HepG2 (cell line): ENCODE data around the gene PLD1. TPM values are rescaled to one million over a fixed set of nuclear protein-coding genes. Genes with fewer than 3 reads are reported as not detected.

Experiments
- ATAC-seq: fragments of 200-7000 bp; cut with Tn5 transposase; 3 replicates; pipeline ENCODE4 v1.9.1; 2020; ENCODE audit warnings: mild to moderate bottlenecking, moderate library complexity
- BruUV-seq: library from RNA; stranded (reverse); fragments of 400-500 nt; replicated peaks from 2 replicates; lab custom pipeline; 2021; lab: Mats Ljungman, UMichigan
- CTCF ChIA-PET: fragments of 300-600 bp; formaldehyde crosslinking; extraction: SDS; loops from one replicate; lab custom pipeline; 2021; ENCODE audit warnings: low total read pairs, inconsistent platforms, low intra/inter-chr PET ratio; lab: Yijun Ruan, JAX
- POLR2A ChIA-PET: fragments of 350-600 bp; sonication (Branson Sonifier 250); formaldehyde crosslinking; loops from one replicate; lab custom pipeline; 2020; ENCODE audit warnings: antibody characterized with exemption, inconsistent platforms; lab: Yijun Ruan, JAX
- DNase-seq: peaks from one replicate; pipeline ENCODE4 v3.0.0-alpha.2; 2015; ENCODE audit warnings: low spot score
- FAIRE-seq: peaks from 3 replicates; lab custom pipeline; 2011; peaks lifted over from hg19 to GRCh38; lab: Jason Lieb, UNC
- H2AFZ ChIP-seq: one replicate; pipeline ENCODE4 v1.6.1; 2011; ENCODE audit warnings: low read length, inconsistent platforms
- H3K27ac ChIP-seq: fragments of 300-600 bp; 3 replicates; pipeline ENCODE4 v1.8.0; 2011; ENCODE audit warnings: mixed run types, mild to moderate bottlenecking, mixed read lengths, low read length, inconsistent platforms; ENCODE audit not compliant: insufficient read depth; ENCODE audit errors: extremely low read length
- H3K27me3 ChIP-seq, 2 experiments: fragments of 200-600 bp in 1 of 2; 2 replicates in 1 of 2; 3 replicates in 1 of 2; pipeline versions ENCODE4 v1.6.0 to v1.8.0; 2011; ENCODE audit warnings: low read length in 2 of 2, mild to moderate bottlenecking in 2 of 2, moderate library complexity in 2 of 2, inconsistent platforms in 1 of 2; ENCODE audit not compliant: insufficient read depth in 2 of 2, control insufficient read depth in 1 of 2
- H3K36me3 ChIP-seq, 2 experiments: fragments of 200-600 bp in 1 of 2; replicated peaks in 1 of 2; 2 replicates in 1 of 2; 3 replicates in 1 of 2; pipeline versions ENCODE4 v1.5.1 to v1.8.0; 2011; ENCODE audit warnings: low read length in 2 of 2, inconsistent platforms in 1 of 2; ENCODE audit not compliant: insufficient read depth in 2 of 2, control insufficient read depth in 1 of 2
- H3K4me1 ChIP-seq: 2 replicates; pipeline ENCODE4 v1.5.1; 2012; ENCODE audit warnings: low read length, inconsistent platforms; ENCODE audit not compliant: insufficient read depth
- H3K4me2 ChIP-seq: 2 replicates; pipeline ENCODE4 v1.6.0; 2011; ENCODE audit warnings: low read depth, low read length, inconsistent platforms
- H3K4me3 ChIP-seq, 3 experiments: fragments of 200-600 bp in 1 of 3; sonication (generic), shearing (Covaris generic) in 1 of 3; replicated peaks in 1 of 3; 2 replicates each; pipeline ENCODE4 v1.5.1; 2011 to 2016; ENCODE audit warnings: low read length in 3 of 3, inconsistent platforms in 2 of 3, low read depth in 2 of 3, mild to moderate bottlenecking in 2 of 3, control low read depth in 1 of 3, mixed read lengths in 1 of 3; ENCODE audit not compliant: insufficient read depth in 1 of 3
- H3K79me2 ChIP-seq: one replicate; pipeline ENCODE4 v1.6.1; 2011; ENCODE audit warnings: low read length, inconsistent platforms; ENCODE audit not compliant: insufficient read depth
- H3K9ac ChIP-seq: 2 replicates; pipeline ENCODE4 v1.6.0; 2011; ENCODE audit warnings: mild to moderate bottlenecking, low read depth, low read length, inconsistent platforms; ENCODE audit not compliant: insufficient read depth
- H3K9me3 ChIP-seq: 2 replicates; pipeline ENCODE4 v1.5.1; 2012; ENCODE audit warnings: mild to moderate bottlenecking, low read length
- H4K20me1 ChIP-seq: 2 replicates; pipeline ENCODE4 v1.6.0; 2011; ENCODE audit warnings: inconsistent platforms, mild to moderate bottlenecking, low read length, moderate library complexity; ENCODE audit not compliant: insufficient read depth
- PAWR ChIP-seq: sonication (generic); formaldehyde crosslinking; IDR thresholded peaks from 2 replicates; pipeline ENCODE4 v1.4.0; 2020; ENCODE audit warnings: missing genetic modification reagents, mild to moderate bottlenecking, borderline replicate concordance
- SYNCRIP ChIP-seq: fragments of 200-400 bp; formaldehyde crosslinking; IDR thresholded peaks from 2 replicates; pipeline ENCODE4 v1.6.1; 2018; ENCODE audit warnings: mild to moderate bottlenecking, low read depth, low read length; ENCODE audit not compliant: insufficient read depth
- U2AF2 ChIP-seq: fragments of 200-400 bp; formaldehyde crosslinking; IDR thresholded peaks from 2 replicates; pipeline ENCODE4 v1.6.1; 2017; ENCODE audit warnings: low read depth, mild to moderate bottlenecking, low read length
- WGBS: methylation state at CpG from one replicate; pipeline ENCODE4 v1.1.6; 2017; ENCODE audit warnings: low lambda C conversion rate; 5-methylcytosine and 5-hydroxymethylcytosine counted together
- in situ Hi-C: cut with HindIII; loops from 2 replicates; pipeline ENCODE4 v1.10.0; 2017; ENCODE audit warnings: low pct_unique_long_range_greater_than_20kb; ENCODE audit not compliant: extremely low pct_ligation_motif_present
- intact Hi-C: fragments of 100-400 bp; cut with micrococcal nuclease; formaldehyde crosslinking; loops from one replicate; pipeline ENCODE4 v1.10.0; 2022; ENCODE audit not compliant: unreplicated experiment
- polyA plus RNA-seq, 8 experiments: library from polyadenylated mRNA; depleted of rRNA in 3 of 8; stranded (reverse) in 7 of 8; unstranded in 1 of 8; fragments of >200 nt; fragmentation: Illumina TruSeq in 4 of 8; extraction: Trizol in 4 of 8; gene quantifications; 2 replicates each; pipeline versions ENCODE4 v1.2.1 to v1.2.3, GENCODE V29; 2011 to 2016; ENCODE audit warnings: low read depth in 4 of 8, missing spikeins in 1 of 8, mixed read lengths in 1 of 8; ENCODE audit not compliant: insufficient read depth in 1 of 8
- total RNA-seq, 5 experiments: library from RNA; depleted of rRNA; stranded (reverse); fragments of >200 nt; fragmentation: Illumina TruSeq; extraction: Trizol; gene quantifications; 2 replicates each; pipeline ENCODE4 v1.2.3, GENCODE V29; 2016; ENCODE audit warnings: low read depth in 1 of 5
- TF ChIP-seq, protein P1 (sequence below): IDR thresholded peaks from 2 replicates; pipeline ENCODE4 v1.6.1; 2016; ENCODE audit warnings: low read depth, missing genetic modification reagents, missing compliant biosample characterization

PLD1 gene
- total and polyA plus RNA-seq, 2 of the 13 experiments (the other 11 are each of a cell fraction or from before 2014, with no cell fraction given) = 27.1 to 59.4 TPM

DNA sequence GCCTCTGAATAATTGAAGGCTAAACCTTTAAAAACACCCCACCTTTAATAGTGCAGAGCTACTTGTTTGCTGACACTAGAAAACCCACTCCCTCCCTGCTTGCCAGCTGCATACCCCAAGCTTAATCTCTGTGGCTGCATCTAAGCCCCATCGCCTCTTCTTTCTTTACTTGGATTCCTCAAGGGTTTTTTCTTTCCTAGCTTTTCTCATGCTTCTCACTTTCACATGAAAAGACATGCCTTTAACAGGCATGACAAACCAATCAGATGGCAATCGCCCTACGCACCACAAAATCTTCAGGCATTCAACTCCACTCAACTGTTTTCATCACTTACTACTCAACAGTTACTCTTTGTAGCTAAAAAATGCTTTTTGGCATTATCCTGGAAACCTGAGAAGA is 77.5 kb downstream of the PLD1 start:
- H2AFZ ChIP-seq = no peak overlapping the region
- H3K4me1 ChIP-seq = peaks cover 16% of the 10 kb centered on the region
- peaks cover 6% of the 10 kb centered on the region; the same call in 1 of the 2 replicates for H4K20me1 ChIP-seq
- no peaks in the 10 kb centered on the region for H3K79me2 ChIP-seq
- H3K9me3 ChIP-seq = no peaks in the 10 kb centered on the region
- CTCF ChIA-PET = no interaction called here
- intact Hi-C loops (loop anchor here (10.0 kb wide), 1 partner anchor 102 kb away; no protein-coding TSS in a partner anchor), in situ Hi-C loops (no loop called here)
- H3K9ac ChIP-seq = no peak overlapping the region
- FAIRE-seq (no peak), ATAC-seq (no peak), DNase-seq (no peak)
- no TSS peak for BruUV-seq
- H3K36me3 ChIP-seq = peaks cover 22 to 65% of the 10 kb centered on the region in 2 experiments
- no peaks in the 10 kb centered on the region for H3K27me3 ChIP-seq
- H3K4me3 ChIP-seq = no peak overlapping the region
- POLR2A ChIA-PET = no interaction called here
- 79% methylated on average over 3 of the region's 3 CpGs for WGBS
- TF ChIP-seq, protein P1, sequence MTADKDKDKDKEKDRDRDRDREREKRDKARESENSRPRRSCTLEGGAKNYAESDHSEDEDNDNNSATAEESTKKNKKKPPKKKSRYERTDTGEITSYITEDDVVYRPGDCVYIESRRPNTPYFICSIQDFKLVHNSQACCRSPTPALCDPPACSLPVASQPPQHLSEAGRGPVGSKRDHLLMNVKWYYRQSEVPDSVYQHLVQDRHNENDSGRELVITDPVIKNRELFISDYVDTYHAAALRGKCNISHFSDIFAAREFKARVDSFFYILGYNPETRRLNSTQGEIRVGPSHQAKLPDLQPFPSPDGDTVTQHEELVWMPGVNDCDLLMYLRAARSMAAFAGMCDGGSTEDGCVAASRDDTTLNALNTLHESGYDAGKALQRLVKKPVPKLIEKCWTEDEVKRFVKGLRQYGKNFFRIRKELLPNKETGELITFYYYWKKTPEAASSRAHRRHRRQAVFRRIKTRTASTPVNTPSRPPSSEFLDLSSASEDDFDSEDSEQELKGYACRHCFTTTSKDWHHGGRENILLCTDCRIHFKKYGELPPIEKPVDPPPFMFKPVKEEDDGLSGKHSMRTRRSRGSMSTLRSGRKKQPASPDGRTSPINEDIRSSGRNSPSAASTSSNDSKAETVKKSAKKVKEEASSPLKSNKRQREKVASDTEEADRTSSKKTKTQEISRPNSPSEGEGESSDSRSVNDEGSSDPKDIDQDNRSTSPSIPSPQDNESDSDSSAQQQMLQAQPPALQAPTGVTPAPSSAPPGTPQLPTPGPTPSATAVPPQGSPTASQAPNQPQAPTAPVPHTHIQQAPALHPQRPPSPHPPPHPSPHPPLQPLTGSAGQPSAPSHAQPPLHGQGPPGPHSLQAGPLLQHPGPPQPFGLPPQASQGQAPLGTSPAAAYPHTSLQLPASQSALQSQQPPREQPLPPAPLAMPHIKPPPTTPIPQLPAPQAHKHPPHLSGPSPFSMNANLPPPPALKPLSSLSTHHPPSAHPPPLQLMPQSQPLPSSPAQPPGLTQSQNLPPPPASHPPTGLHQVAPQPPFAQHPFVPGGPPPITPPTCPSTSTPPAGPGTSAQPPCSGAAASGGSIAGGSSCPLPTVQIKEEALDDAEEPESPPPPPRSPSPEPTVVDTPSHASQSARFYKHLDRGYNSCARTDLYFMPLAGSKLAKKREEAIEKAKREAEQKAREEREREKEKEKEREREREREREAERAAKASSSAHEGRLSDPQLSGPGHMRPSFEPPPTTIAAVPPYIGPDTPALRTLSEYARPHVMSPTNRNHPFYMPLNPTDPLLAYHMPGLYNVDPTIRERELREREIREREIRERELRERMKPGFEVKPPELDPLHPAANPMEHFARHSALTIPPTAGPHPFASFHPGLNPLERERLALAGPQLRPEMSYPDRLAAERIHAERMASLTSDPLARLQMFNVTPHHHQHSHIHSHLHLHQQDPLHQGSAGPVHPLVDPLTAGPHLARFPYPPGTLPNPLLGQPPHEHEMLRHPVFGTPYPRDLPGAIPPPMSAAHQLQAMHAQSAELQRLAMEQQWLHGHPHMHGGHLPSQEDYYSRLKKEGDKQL = no peak
- TF ChIP-seq U2AF2 (no peak), SYNCRIP (no peak), PAWR (CRISPR knock-in tag) (no peak)
- TF ChIP-seq, all 625 proteins: peak for 0
- H3K27ac ChIP-seq = no peak overlapping the region
- H3K4me2 ChIP-seq = no peak overlapping the region
